Panc1 (cell line): Measurements from ENCODE around the gene BRF1. TPM values are rescaled to one million over a fixed set of nuclear protein-coding genes. Genes with fewer than 3 reads are reported as not detected.
A peak's percentile ranks its signal among the peaks of the same experiment; 100 is the strongest.

ENCODE experiments used
- ATAC-seq: fragments of 200-7000 bp; cut with Tn5 transposase; 2 replicates; pipeline ENCODE4 v1.9.1; 2020; ENCODE audit warnings: mild to moderate bottlenecking, moderate library complexity
- BruUV-seq: library from RNA; stranded (reverse); fragments of 400-500 nt; replicated peaks from 2 replicates; lab custom pipeline; 2021; lab: Mats Ljungman, UMichigan
- CTCF ChIA-PET: fragments of 300-600 bp; sonication (Branson Sonifier 250); formaldehyde crosslinking; loops from one replicate; lab custom pipeline; 2022; ENCODE audit warnings: antibody characterized with exemption; lab: Charles Lee
- POLR2A ChIA-PET: fragments of 300-600 bp; sonication (Branson Sonifier 250); formaldehyde crosslinking; loops from one replicate; lab custom pipeline; 2022; ENCODE audit warnings: antibody characterized with exemption; lab: Charles Lee
- DNase-seq: peaks from one replicate; pipeline ENCODE4 v3.0.0-alpha.2; 2010; ENCODE audit warnings: low read depth, low spot score
- H3K27ac ChIP-seq: 2 replicates; pipeline ENCODE4 v1.5.1; 2011; ENCODE audit warnings: mild to moderate bottlenecking, low read length, inconsistent platforms
- H3K27me3 ChIP-seq: fragments of 200-500 bp; sonication (Bioruptor generic); 2 replicates; pipeline ENCODE4 v1.6.0; 2014; ENCODE audit warnings: low read length, inconsistent platforms; ENCODE audit not compliant: control insufficient read depth, insufficient read depth
- H3K36me3 ChIP-seq: fragments of 200-500 bp; sonication (Bioruptor generic); 2 replicates; pipeline ENCODE4 v1.5.1; 2014; ENCODE audit warnings: inconsistent platforms, mild to moderate bottlenecking, low read length, moderate library complexity; ENCODE audit not compliant: control insufficient read depth, insufficient read depth
- H3K4me1 ChIP-seq: 2 replicates; pipeline ENCODE4 v1.5.1; 2011; ENCODE audit warnings: inconsistent platforms, mild to moderate bottlenecking, low read length, moderate library complexity; ENCODE audit not compliant: control insufficient read depth, insufficient read depth
- H3K4me3 ChIP-seq, 2 experiments: 2 replicates each; pipeline ENCODE4 v1.5.1; 2011 to 2012; ENCODE audit warnings: low read depth in 2 of 2, low read length in 2 of 2, mild to moderate bottlenecking in 2 of 2, inconsistent platforms in 1 of 2, moderate library complexity in 1 of 2
- H3K9me3 ChIP-seq: fragments of 200-500 bp; sonication (Bioruptor generic); 2 replicates; pipeline ENCODE4 v1.5.1; 2014; ENCODE audit warnings: low read depth, mild to moderate bottlenecking, inconsistent platforms, low read length, moderate library complexity; ENCODE audit not compliant: control insufficient read depth, insufficient read depth
- POLR2AphosphoS5 ChIP-seq: IDR thresholded peaks from 2 replicates; pipeline ENCODE4 v1.6.1; 2012; ENCODE audit warnings: mild to moderate bottlenecking, low read depth, low read length, moderate library complexity
- SIN3A ChIP-seq: IDR thresholded peaks from 2 replicates; pipeline ENCODE4 v1.6.1; 2012; ENCODE audit warnings: low read depth, mild to moderate bottlenecking, low read length, moderate library complexity, borderline replicate concordance; ENCODE audit not compliant: insufficient read depth
- TCF7L2 ChIP-seq: IDR thresholded peaks from 2 replicates; pipeline ENCODE4 v1.6.1; 2011; ENCODE audit warnings: mild to moderate bottlenecking, low read depth, low read length, inconsistent platforms
- in situ Hi-C: cut with HindIII; loops from 2 replicates; pipeline ENCODE4 v1.10.0; 2016; ENCODE audit warnings: low sequenced_read_pairs, low pct_unique_long_range_greater_than_20kb
- intact Hi-C: fragments of 100-400 bp; cut with micrococcal nuclease; formaldehyde crosslinking; loops from one replicate; pipeline ENCODE4 v1.10.0; 2022; ENCODE audit not compliant: unreplicated experiment
- total RNA-seq: library from RNA; stranded (reverse); gene quantifications from one replicate; pipeline ENCODE4 v1.2.1, GENCODE V29; 2021; ENCODE audit not compliant: unreplicated experiment
- TF ChIP-seq, protein P1 (sequence below): fragments of 450-650 bp; IDR thresholded peaks from 2 replicates; pipeline ENCODE4 v1.5.1; 2017; ENCODE audit warnings: mild to moderate bottlenecking
- TF ChIP-seq, protein P2 (sequence below), 2 experiments: IDR thresholded peaks; 2 replicates each; pipeline ENCODE4 v1.6.1; 2011 to 2012; ENCODE audit warnings: low read depth in 2 of 2, control low read depth in 1 of 2, low read length in 1 of 2, mild to moderate bottlenecking in 1 of 2, moderate library complexity in 1 of 2; ENCODE audit not compliant: insufficient read depth in 1 of 2

Gene BRF1
- total RNA-seq, 1 experiment from 2014 or later = 25.0 TPM

DNA sequence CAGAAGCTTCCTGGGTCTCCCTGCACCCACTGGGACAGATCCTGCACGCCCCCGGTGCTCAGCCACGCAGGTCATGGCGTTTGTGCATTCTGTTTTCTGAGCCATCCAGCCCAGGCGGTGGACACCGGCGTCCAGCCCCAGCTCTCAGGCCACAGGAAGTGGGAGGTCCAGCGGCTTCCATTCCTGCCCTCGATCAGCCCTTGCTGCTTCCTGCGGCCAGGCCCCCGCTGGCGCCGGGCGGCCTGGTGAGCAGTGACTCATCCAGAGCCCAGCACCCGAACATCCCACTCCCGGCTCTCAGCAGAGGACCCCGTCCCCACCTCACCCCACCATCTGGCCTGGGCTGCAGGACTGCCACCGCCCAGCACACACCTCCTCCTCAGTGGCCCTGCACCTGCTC, 101.7 kb downstream of the BRF1 start:
- DNase-seq (no peak), ATAC-seq (peak; percentile 27; the same call in 1 of the 2 replicates)
- Histone ChIP-seq H3K4me3 (no peak overlapping the region), H3K36me3 (no peaks in the 10 kb centered on the region), H3K27me3 (no peaks in the 10 kb centered on the region), H3K4me1 (peaks cover 4% of the 10 kb centered on the region; the same call in 1 of the 2 replicates), H3K9me3 (no peaks in the 10 kb centered on the region), H3K27ac (no peak overlapping the region)
- TF ChIP-seq, protein P1, sequence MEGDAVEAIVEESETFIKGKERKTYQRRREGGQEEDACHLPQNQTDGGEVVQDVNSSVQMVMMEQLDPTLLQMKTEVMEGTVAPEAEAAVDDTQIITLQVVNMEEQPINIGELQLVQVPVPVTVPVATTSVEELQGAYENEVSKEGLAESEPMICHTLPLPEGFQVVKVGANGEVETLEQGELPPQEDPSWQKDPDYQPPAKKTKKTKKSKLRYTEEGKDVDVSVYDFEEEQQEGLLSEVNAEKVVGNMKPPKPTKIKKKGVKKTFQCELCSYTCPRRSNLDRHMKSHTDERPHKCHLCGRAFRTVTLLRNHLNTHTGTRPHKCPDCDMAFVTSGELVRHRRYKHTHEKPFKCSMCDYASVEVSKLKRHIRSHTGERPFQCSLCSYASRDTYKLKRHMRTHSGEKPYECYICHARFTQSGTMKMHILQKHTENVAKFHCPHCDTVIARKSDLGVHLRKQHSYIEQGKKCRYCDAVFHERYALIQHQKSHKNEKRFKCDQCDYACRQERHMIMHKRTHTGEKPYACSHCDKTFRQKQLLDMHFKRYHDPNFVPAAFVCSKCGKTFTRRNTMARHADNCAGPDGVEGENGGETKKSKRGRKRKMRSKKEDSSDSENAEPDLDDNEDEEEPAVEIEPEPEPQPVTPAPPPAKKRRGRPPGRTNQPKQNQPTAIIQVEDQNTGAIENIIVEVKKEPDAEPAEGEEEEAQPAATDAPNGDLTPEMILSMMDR = no peak
- TF ChIP-seq POLR2AphosphoS5 = no peak
- TF ChIP-seq, protein P2, sequence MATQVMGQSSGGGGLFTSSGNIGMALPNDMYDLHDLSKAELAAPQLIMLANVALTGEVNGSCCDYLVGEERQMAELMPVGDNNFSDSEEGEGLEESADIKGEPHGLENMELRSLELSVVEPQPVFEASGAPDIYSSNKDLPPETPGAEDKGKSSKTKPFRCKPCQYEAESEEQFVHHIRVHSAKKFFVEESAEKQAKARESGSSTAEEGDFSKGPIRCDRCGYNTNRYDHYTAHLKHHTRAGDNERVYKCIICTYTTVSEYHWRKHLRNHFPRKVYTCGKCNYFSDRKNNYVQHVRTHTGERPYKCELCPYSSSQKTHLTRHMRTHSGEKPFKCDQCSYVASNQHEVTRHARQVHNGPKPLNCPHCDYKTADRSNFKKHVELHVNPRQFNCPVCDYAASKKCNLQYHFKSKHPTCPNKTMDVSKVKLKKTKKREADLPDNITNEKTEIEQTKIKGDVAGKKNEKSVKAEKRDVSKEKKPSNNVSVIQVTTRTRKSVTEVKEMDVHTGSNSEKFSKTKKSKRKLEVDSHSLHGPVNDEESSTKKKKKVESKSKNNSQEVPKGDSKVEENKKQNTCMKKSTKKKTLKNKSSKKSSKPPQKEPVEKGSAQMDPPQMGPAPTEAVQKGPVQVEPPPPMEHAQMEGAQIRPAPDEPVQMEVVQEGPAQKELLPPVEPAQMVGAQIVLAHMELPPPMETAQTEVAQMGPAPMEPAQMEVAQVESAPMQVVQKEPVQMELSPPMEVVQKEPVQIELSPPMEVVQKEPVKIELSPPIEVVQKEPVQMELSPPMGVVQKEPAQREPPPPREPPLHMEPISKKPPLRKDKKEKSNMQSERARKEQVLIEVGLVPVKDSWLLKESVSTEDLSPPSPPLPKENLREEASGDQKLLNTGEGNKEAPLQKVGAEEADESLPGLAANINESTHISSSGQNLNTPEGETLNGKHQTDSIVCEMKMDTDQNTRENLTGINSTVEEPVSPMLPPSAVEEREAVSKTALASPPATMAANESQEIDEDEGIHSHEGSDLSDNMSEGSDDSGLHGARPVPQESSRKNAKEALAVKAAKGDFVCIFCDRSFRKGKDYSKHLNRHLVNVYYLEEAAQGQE (IDR thresholded peaks at IDR 0.05; ENCODE audit: insufficient read depth in 1 of 2, low read depth in 2 of 2, low read length in 1 of 2) = no peak
- TF ChIP-seq SIN3A = no peak
- no peak for TF ChIP-seq TCF7L2
- CTCF ChIA-PET = no interaction called here
- intact Hi-C loops (no loop called here), in situ Hi-C loops (no loop called here)
- no TSS peak for BruUV-seq
- POLR2A ChIA-PET = no interaction called here

DNA sequence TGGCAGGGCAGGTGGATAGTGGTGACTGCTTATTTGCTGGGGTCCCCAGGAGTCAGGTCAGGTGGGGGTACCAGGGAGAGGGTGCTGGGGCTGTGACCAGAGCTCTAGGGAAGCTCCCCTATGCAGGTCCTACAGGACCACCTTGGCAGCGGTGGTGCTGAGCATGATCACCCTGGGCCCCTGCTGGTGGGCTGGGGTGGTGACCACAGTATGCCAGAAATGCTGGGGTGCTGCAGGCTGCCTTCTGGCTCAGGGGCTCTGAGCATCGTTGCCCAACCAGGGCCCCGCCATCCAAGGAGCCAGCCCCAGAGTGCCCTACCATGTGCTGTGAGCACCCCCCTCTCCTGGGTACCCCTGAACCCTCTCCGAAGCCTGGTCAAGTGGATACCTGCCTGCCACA, 102.2 kb downstream of the BRF1 start:
- intact Hi-C loops (no loop called here), in situ Hi-C loops (no loop called here)
- POLR2A ChIA-PET = no interaction called here
- peaks cover 4% of the 10 kb centered on the region; the same call in 1 of the 2 replicates for H3K4me1 ChIP-seq
- no peaks in the 10 kb centered on the region for H3K36me3 ChIP-seq
- BruUV-seq = no TSS peak
- DNase-seq (no peak), ATAC-seq (no peak)
- no peaks in the 10 kb centered on the region for H3K27me3 ChIP-seq
- H3K27ac ChIP-seq = no peak overlapping the region
- no peaks in the 10 kb centered on the region for H3K9me3 ChIP-seq
- TF ChIP-seq TCF7L2 (no peak), POLR2AphosphoS5 (no peak), SIN3A (no peak)
- TF ChIP-seq, protein P2 (IDR thresholded peaks at IDR 0.05; ENCODE audit: insufficient read depth in 1 of 2, low read depth in 2 of 2, low read length in 1 of 2) = no peak
- TF ChIP-seq, protein P1 = no peak; the same call in 1 of the 2 replicates
- CTCF ChIA-PET = no interaction called here
- H3K4me3 ChIP-seq = no peak overlapping the region
